Measurements from ENCODE around the gene MED28.
"Not testable (repeated sequence)": the region's sequence is repeated elsewhere in the genome, so short reads cannot be mapped to it uniquely, and the experiment has no call there.

MED28 gene

GRCh38 chr4:17639136-17639535 is 24.7 kb downstream of the MED28 start:
- Histone ChIP-seq H3K4me3 (ENCODE audit: low read length in 2 of 2) (no peak overlapping the region), H3K27ac (ENCODE audit: low read depth in 2 of 2, low read length in 2 of 2) (no peak overlapping the region), H3K27me3 (ENCODE audit: control insufficient read depth in 2 of 2, insufficient read depth in 2 of 2, low read length in 2 of 2) (no peaks in the 10 kb centered on the region), H3K9me3 (ENCODE audit: control insufficient read depth in 2 of 2, low read length in 2 of 2) (no peaks in the 10 kb centered on the region), H3K9ac (ENCODE audit: low read depth in 1 of 2, low read length in 2 of 2) (no peak overlapping the region), H3K36me3 (ENCODE audit: control insufficient read depth in 2 of 2, insufficient read depth in 2 of 2, low read length in 2 of 2) (peaks cover under 1 to 4% of the 10 kb centered on the region in 2 donors), H3K4me1 (ENCODE audit: control insufficient read depth in 2 of 2, insufficient read depth in 2 of 2, low read length in 2 of 2) (no peaks in the 10 kb centered on the region)

DNA sequence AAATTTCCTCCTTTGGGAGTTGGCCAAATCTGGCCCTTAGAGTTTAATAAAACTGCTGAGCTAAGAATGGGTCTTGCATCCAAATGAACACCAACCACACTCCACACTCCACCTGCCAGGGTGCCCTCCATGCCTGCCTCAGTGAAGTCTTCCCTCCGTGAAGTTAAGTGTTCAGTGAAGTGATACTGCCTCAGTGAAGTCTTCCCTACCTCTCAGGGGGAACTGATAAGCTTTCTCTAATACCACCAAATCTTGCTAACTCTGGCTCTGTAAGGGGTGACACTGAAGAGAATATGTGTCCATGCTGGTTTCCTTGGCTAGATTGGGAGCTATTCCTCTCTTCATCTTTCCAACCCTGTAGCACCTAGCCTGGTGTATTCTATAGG is 27.9 kb downstream of the MED28 start:
- H3K9ac ChIP-seq (ENCODE audit: low read depth in 1 of 2, low read length in 2 of 2): no peak overlapping the region
- no peak overlapping the region for H3K27ac ChIP-seq (ENCODE audit: low read depth in 2 of 2, low read length in 2 of 2)
- no peak overlapping the region for H3K4me3 ChIP-seq (ENCODE audit: low read length in 2 of 2)

DNA sequence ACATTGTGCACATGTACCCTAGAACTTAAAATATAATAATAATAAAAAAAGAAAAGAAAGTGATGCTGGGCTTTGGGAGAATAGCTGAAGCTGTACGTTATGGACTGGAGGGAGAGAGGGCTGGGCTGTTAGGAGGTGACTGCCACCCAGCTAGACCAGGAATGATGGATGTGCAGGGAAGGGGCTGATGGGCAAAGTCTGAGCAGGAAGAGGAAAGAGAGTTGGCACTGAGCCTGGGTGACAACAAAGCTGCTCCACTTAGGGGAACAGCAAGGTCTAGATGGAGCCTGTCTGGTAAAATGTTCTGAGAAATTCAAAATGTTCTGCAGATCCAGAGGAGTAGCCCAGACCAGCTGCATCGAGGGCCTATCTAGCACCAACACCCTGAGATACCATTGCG is 32.3 kb downstream of the MED28 start:
- Histone ChIP-seq H3K9me3 (ENCODE audit: control insufficient read depth in 2 of 2, low read length in 2 of 2) (no peaks in the 10 kb centered on the region), H3K4me3 (ENCODE audit: low read length in 2 of 2) (no peak overlapping the region), H3K27me3 (ENCODE audit: control insufficient read depth in 2 of 2, insufficient read depth in 2 of 2, low read length in 2 of 2) (no peaks in the 10 kb centered on the region), H3K4me1 (ENCODE audit: control insufficient read depth in 2 of 2, insufficient read depth in 2 of 2, low read length in 2 of 2) (no peaks in the 10 kb centered on the region), H3K36me3 (ENCODE audit: control insufficient read depth in 2 of 2, insufficient read depth in 2 of 2, low read length in 2 of 2) (no peaks in the 10 kb centered on the region), H3K9ac (ENCODE audit: low read depth in 1 of 2, low read length in 2 of 2) (no peak overlapping the region), H3K27ac (ENCODE audit: low read depth in 2 of 2, low read length in 2 of 2) (no peak overlapping the region)

More for the DNA sequence above, 27.9 kb downstream of the MED28 start:
- H3K27me3 ChIP-seq (ENCODE audit: control insufficient read depth in 2 of 2, insufficient read depth in 2 of 2, low read length in 2 of 2): no peaks in the 10 kb centered on the region
- H3K9me3 ChIP-seq (ENCODE audit: control insufficient read depth in 2 of 2, low read length in 2 of 2): no peaks in the 10 kb centered on the region
- H3K36me3 ChIP-seq (ENCODE audit: control insufficient read depth in 2 of 2, insufficient read depth in 2 of 2, low read length in 2 of 2): no peaks in the 10 kb centered on the region
- no peaks in the 10 kb centered on the region for H3K4me1 ChIP-seq (ENCODE audit: control insufficient read depth in 2 of 2, insufficient read depth in 2 of 2, low read length in 2 of 2)

- Histone ChIP-seq H3K9ac (ENCODE audit: low read depth in 1 of 2, low read length in 2 of 2) (no peak overlapping the region), H3K9me3 (ENCODE audit: control insufficient read depth in 2 of 2, low read length in 2 of 2) (no peaks in the 10 kb centered on the region), H3K4me3 (ENCODE audit: low read length in 2 of 2) (no peak overlapping the region), H3K4me1 (ENCODE audit: control insufficient read depth in 2 of 2, insufficient read depth in 2 of 2, low read length in 2 of 2) (no peaks in the 10 kb centered on the region), H3K27ac (ENCODE audit: low read depth in 2 of 2, low read length in 2 of 2) (no peak overlapping the region), H3K36me3 (ENCODE audit: control insufficient read depth in 2 of 2, insufficient read depth in 2 of 2, low read length in 2 of 2) (no peaks in the 10 kb centered on the region), H3K27me3 (ENCODE audit: control insufficient read depth in 2 of 2, insufficient read depth in 2 of 2, low read length in 2 of 2) (no peaks in the 10 kb centered on the region)
Observed at GRCh38 chr4:17647176-17647806, 32.9 kb downstream of the MED28 start.

DNA sequence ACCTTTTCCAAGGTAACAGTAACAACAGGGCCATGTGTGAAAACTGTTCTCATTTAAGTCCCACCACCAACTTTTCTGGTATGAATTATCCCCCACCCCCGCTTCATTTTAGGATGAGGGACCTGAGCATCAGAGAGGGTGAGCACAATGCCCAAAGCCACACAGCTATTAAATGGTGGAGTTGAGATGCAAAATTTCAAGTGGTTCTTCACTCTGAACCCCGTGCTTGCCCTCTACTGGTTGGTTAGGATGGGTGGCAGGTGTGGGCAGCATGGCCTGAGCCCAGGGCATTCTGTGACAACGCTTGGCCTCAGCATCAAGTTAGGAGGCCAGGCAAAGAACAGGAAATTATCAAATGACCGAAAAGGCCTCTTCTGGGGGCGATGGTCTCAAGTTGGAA is 33.5 kb downstream of the MED28 start:
- Histone ChIP-seq H3K4me1 (ENCODE audit: control insufficient read depth in 2 of 2, insufficient read depth in 2 of 2, low read length in 2 of 2) (no peaks in the 10 kb centered on the region), H3K4me3 (ENCODE audit: low read length in 2 of 2) (no peak overlapping the region), H3K27ac (ENCODE audit: low read depth in 2 of 2, low read length in 2 of 2) (no peak overlapping the region), H3K9me3 (ENCODE audit: control insufficient read depth in 2 of 2, low read length in 2 of 2) (no peaks in the 10 kb centered on the region), H3K36me3 (ENCODE audit: control insufficient read depth in 2 of 2, insufficient read depth in 2 of 2, low read length in 2 of 2) (no peaks in the 10 kb centered on the region), H3K9ac (ENCODE audit: low read depth in 1 of 2, low read length in 2 of 2) (no peak overlapping the region), H3K27me3 (ENCODE audit: control insufficient read depth in 2 of 2, insufficient read depth in 2 of 2, low read length in 2 of 2) (no peaks in the 10 kb centered on the region)

- Histone ChIP-seq H3K4me3 (ENCODE audit: low read length in 2 of 2) (no peak overlapping the region), H3K36me3 (ENCODE audit: control insufficient read depth in 2 of 2, insufficient read depth in 2 of 2, low read length in 2 of 2) (no peaks in the 10 kb centered on the region), H3K27ac (ENCODE audit: low read depth in 2 of 2, low read length in 2 of 2) (no peak overlapping the region), H3K27me3 (ENCODE audit: control insufficient read depth in 2 of 2, insufficient read depth in 2 of 2, low read length in 2 of 2) (no peaks in the 10 kb centered on the region), H3K9ac (ENCODE audit: low read depth in 1 of 2, low read length in 2 of 2) (no peak overlapping the region), H3K4me1 (ENCODE audit: control insufficient read depth in 2 of 2, insufficient read depth in 2 of 2, low read length in 2 of 2) (no peaks in the 10 kb centered on the region), H3K9me3 (ENCODE audit: control insufficient read depth in 2 of 2, low read length in 2 of 2) (no peaks in the 10 kb centered on the region)
Observed at GRCh38 chr4:17650406-17650805, 36.0 kb downstream of the MED28 start.

DNA sequence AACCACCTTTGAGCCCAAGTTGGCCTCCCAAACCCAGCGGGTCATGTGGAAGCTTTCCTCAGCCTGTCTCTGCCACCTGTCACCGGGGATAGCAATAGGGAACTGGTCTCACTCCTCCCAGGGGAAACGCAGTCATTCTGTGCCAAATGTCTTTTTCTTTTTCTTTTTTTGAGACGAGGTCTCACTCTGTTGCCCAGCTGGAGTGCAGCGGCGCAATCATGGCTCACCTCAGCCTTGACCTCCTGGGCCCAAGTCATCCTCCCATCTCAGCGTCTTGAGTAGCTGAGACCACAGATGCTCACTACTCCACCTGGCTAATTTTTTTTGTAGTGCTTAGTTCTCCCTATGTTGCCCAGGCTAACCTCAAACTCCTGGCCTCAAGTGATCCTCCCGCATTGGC is 40.3 kb downstream of the MED28 start:
- no peaks in the 10 kb centered on the region for H3K36me3 ChIP-seq (ENCODE audit: control insufficient read depth in 2 of 2, insufficient read depth in 2 of 2, low read length in 2 of 2)
- no peak overlapping the region for H3K27ac ChIP-seq (ENCODE audit: low read depth in 2 of 2, low read length in 2 of 2)
- H3K9ac ChIP-seq (ENCODE audit: low read depth in 1 of 2, low read length in 2 of 2): no peak overlapping the region
- no peak overlapping the region for H3K4me3 ChIP-seq (ENCODE audit: low read length in 2 of 2)
- H3K27me3 ChIP-seq (ENCODE audit: control insufficient read depth in 2 of 2, insufficient read depth in 2 of 2, low read length in 2 of 2): no peaks in the 10 kb centered on the region
- no peaks in the 10 kb centered on the region for H3K4me1 ChIP-seq (ENCODE audit: control insufficient read depth in 2 of 2, insufficient read depth in 2 of 2, low read length in 2 of 2)
- H3K9me3 ChIP-seq (ENCODE audit: control insufficient read depth in 2 of 2, low read length in 2 of 2): no peaks in the 10 kb centered on the region

DNA sequence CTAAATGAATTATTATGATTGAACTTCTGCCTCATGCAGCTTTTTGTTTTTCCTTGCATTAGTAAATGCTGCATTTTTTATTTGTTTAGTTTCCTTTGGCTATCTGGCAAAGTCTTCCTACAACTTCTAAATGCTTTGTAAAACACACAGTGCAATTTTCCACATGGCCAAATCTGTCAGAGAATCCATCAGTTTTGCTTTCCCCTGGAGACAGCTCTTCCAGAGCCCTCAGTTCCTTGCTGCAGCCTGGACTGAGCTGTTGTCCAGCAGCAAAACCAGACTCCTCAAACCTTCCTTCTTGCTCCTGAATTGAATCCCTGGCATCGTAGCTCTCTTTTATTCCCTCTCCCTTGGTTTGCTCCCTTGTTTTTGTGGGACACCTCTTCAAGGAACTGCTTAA is 42.6 kb downstream of the MED28 start:
- Histone ChIP-seq H3K9ac (ENCODE audit: low read depth in 1 of 2, low read length in 2 of 2) (no peak overlapping the region), H3K27me3 (ENCODE audit: control insufficient read depth in 2 of 2, insufficient read depth in 2 of 2, low read length in 2 of 2) (no peaks in the 10 kb centered on the region), H3K4me1 (ENCODE audit: control insufficient read depth in 2 of 2, insufficient read depth in 2 of 2, low read length in 2 of 2) (no peaks in the 10 kb centered on the region)

DNA sequence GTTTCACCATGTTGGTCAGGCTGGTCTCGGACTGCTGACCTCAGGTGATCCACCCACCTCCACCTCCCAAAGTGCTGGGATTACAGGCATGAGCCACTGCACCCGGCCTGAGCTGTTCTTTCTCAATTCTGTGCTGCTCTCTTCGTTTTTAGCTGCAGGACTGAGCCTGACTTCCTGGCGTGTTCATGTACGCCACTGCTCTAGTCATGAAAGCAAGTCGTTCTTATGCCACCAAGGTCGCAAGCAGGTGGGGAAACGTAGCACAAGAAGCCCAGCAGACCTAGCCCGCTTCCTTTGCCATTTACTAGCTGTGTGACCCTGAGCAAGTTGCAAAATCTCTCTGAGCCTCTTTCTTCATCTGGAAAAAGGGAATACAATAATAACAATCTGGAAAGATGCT is 43.4 kb downstream of the MED28 start:
- no peaks in the 10 kb centered on the region for H3K9me3 ChIP-seq (ENCODE audit: control insufficient read depth in 2 of 2, low read length in 2 of 2)
- H3K36me3 ChIP-seq (ENCODE audit: control insufficient read depth in 2 of 2, insufficient read depth in 2 of 2, low read length in 2 of 2): no peaks in the 10 kb centered on the region
- H3K27me3 ChIP-seq (ENCODE audit: control insufficient read depth in 2 of 2, insufficient read depth in 2 of 2, low read length in 2 of 2): no peaks in the 10 kb centered on the region
- no peak overlapping the region for H3K4me3 ChIP-seq (ENCODE audit: low read length in 2 of 2)
- no peaks in the 10 kb centered on the region for H3K4me1 ChIP-seq (ENCODE audit: control insufficient read depth in 2 of 2, insufficient read depth in 2 of 2, low read length in 2 of 2)
- no peak overlapping the region for H3K27ac ChIP-seq (ENCODE audit: low read depth in 2 of 2, low read length in 2 of 2)
- H3K9ac ChIP-seq (ENCODE audit: low read depth in 1 of 2, low read length in 2 of 2): no peak overlapping the region

More for the DNA sequence above, 42.6 kb downstream of the MED28 start:
- Histone ChIP-seq H3K4me3 (ENCODE audit: low read length in 2 of 2) (no peak overlapping the region), H3K9me3 (ENCODE audit: control insufficient read depth in 2 of 2, low read length in 2 of 2) (no peaks in the 10 kb centered on the region), H3K36me3 (ENCODE audit: control insufficient read depth in 2 of 2, insufficient read depth in 2 of 2, low read length in 2 of 2) (no peaks in the 10 kb centered on the region), H3K27ac (ENCODE audit: low read depth in 2 of 2, low read length in 2 of 2) (no peak overlapping the region)

DNA sequence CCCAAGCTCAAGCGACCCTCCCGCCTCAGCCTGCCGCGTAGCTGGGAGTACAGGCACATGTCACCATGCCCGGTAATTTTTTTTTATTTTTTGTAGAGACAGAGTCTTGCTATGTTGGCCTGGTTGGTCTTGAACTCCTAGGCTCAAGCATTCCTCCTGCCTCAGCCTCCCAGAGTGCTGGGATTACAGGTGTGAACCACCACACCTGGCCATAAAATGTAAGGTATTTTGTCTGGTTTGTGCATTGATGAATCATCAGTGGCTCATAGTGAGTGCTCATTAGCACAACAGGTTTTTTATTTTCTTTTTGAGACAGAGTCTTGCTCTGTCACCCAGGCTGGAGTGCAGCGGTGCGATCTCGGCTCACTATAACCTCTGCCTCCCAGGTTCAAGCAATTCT is 44.8 kb downstream of the MED28 start:
- not testable (repeated sequence) for H3K4me1 ChIP-seq (ENCODE audit: control insufficient read depth in 2 of 2, insufficient read depth in 2 of 2, low read length in 2 of 2)

GRCh38 chr4:17662694-17663093 is 48.3 kb downstream of the MED28 start:
- H3K27ac ChIP-seq (ENCODE audit: low read depth in 2 of 2, low read length in 2 of 2): no peak overlapping the region
- no peaks in the 10 kb centered on the region for H3K36me3 ChIP-seq (ENCODE audit: control insufficient read depth in 2 of 2, insufficient read depth in 2 of 2, low read length in 2 of 2)
- H3K9ac ChIP-seq (ENCODE audit: low read depth in 1 of 2, low read length in 2 of 2): no peak overlapping the region
- no peak overlapping the region for H3K4me3 ChIP-seq (ENCODE audit: low read length in 2 of 2)
- H3K4me1 ChIP-seq (ENCODE audit: control insufficient read depth in 2 of 2, insufficient read depth in 2 of 2, low read length in 2 of 2): no peaks in the 10 kb centered on the region
- no peaks in the 10 kb centered on the region for H3K27me3 ChIP-seq (ENCODE audit: control insufficient read depth in 2 of 2, insufficient read depth in 2 of 2, low read length in 2 of 2)
- H3K9me3 ChIP-seq (ENCODE audit: control insufficient read depth in 2 of 2, low read length in 2 of 2): no peaks in the 10 kb centered on the region

More for the DNA sequence above, 44.8 kb downstream of the MED28 start:
- not testable (repeated sequence) for H3K9ac ChIP-seq (ENCODE audit: low read depth in 1 of 2, low read length in 2 of 2); H3K9me3 ChIP-seq (ENCODE audit: control insufficient read depth in 2 of 2, low read length in 2 of 2); H3K4me3 ChIP-seq (ENCODE audit: low read length in 2 of 2); H3K27me3 ChIP-seq (ENCODE audit: control insufficient read depth in 2 of 2, insufficient read depth in 2 of 2, low read length in 2 of 2); H3K27ac ChIP-seq (ENCODE audit: low read depth in 2 of 2, low read length in 2 of 2); H3K36me3 ChIP-seq (ENCODE audit: control insufficient read depth in 2 of 2, insufficient read depth in 2 of 2, low read length in 2 of 2)
